ENCODE data around the gene ATXN7.

DNA sequence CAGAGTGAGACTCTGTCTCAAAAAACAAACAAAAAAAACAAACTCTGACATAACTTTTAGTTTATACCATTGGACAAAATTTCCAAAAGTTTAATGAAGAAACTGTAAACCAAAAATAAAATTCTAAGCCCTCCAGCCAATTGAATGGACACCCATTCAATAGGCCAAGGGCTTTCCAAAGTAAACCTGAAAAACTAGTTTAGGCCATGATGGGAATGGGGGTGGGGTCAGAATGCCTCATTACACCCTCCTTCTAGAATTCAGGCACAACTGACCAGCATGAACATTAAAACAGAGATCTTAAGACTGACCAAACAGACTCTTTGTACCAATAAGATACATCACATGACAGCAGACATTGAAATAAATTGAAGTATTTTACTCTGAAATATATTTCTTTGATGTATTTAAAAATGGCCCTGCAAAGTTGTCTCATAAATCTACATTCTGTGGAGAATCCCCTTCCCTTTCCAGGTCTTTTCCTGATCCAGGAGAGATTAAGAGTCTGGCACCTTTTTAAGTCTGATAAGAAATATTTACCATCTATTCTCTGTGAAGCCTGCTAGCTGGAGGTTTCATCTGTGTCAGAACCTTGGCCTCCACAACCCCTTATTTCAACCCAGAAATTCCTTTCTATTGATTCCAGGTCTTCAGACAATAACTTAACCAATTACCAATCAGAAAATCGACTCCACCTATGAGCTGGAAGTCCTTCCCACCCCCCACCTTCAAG, 15.8 kb upstream of the ATXN7 start:
- TF ChIP-seq POLR2AphosphoS5 (IDR thresholded peaks at IDR 0.05; ENCODE audit: insufficient read depth in 1 of 2, low read depth in 1 of 2) (no peak), POLR2A (IDR thresholded peaks at IDR 0.05) (no peak)
- TF ChIP-seq, protein P1, sequence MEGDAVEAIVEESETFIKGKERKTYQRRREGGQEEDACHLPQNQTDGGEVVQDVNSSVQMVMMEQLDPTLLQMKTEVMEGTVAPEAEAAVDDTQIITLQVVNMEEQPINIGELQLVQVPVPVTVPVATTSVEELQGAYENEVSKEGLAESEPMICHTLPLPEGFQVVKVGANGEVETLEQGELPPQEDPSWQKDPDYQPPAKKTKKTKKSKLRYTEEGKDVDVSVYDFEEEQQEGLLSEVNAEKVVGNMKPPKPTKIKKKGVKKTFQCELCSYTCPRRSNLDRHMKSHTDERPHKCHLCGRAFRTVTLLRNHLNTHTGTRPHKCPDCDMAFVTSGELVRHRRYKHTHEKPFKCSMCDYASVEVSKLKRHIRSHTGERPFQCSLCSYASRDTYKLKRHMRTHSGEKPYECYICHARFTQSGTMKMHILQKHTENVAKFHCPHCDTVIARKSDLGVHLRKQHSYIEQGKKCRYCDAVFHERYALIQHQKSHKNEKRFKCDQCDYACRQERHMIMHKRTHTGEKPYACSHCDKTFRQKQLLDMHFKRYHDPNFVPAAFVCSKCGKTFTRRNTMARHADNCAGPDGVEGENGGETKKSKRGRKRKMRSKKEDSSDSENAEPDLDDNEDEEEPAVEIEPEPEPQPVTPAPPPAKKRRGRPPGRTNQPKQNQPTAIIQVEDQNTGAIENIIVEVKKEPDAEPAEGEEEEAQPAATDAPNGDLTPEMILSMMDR (IDR thresholded peaks at IDR 0.05) = no peak
